GM12878 (cell line): ENCODE results near the gene GNAO1. TPM values are rescaled to one million over a fixed set of nuclear protein-coding genes. Genes with fewer than 3 reads are reported as not detected.

ENCODE experiments used
- ATAC-seq: fragments of 200-7000 bp; cut with Tn5 transposase; 3 replicates; pipeline ENCODE4 v1.9.1; 2020; ENCODE audit warnings: mild to moderate bottlenecking, moderate library complexity
- BruUV-seq: library from RNA; stranded (reverse); fragments of 400-500 nt; replicated peaks from 2 replicates; lab custom pipeline; 2021; lab: Mats Ljungman, UMichigan
- CTCF ChIA-PET: fragments of 300-600 bp; sonication (Branson Sonifier 250); formaldehyde crosslinking; extraction: SDS; loops from one replicate; lab custom pipeline; 2021; ENCODE audit warnings: inconsistent platforms; lab: Yijun Ruan, JAX
- POLR2A ChIA-PET: fragments of 350-600 bp; formaldehyde crosslinking; extraction: SDS; loops from one replicate; lab custom pipeline; 2021; ENCODE audit warnings: inconsistent platforms; lab: Charles Lee
- RAD21 ChIA-PET: fragments of 300-600 bp; sonication (Branson Sonifier 250); formaldehyde crosslinking; loops from one replicate; lab custom pipeline; 2023; ENCODE audit warnings: antibody characterized with exemption; ENCODE audit not compliant: unreplicated experiment; lab: Charles Lee
- SMC1A ChIA-PET: fragments of 300-600 bp; sonication (Branson Sonifier 250); formaldehyde crosslinking; loops from one replicate; lab custom pipeline; 2023; ENCODE audit not compliant: unreplicated experiment, uncharacterized antibody; lab: Charles Lee
- DNase-seq: peaks from one replicate; pipeline ENCODE4 v3.0.0-alpha.2; 2011; ENCODE audit warnings: low read depth, low spot score
- FAIRE-seq: peaks from 3 replicates; lab custom pipeline; 2011; peaks lifted over from hg19 to GRCh38; lab: Jason Lieb, UNC
- H2AFZ ChIP-seq: 2 replicates; pipeline ENCODE4 v1.6.0; 2011; ENCODE audit warnings: low read depth, low read length, control low read depth; ENCODE audit not compliant: control insufficient read depth
- H3K27ac ChIP-seq: 2 replicates; pipeline ENCODE4 v1.5.1; 2011; ENCODE audit warnings: control low read depth; ENCODE audit not compliant: control insufficient read depth, insufficient read depth
- H3K27me3 ChIP-seq, 2 experiments: replicated peaks in 1 of 2; 2 replicates each; pipeline versions ENCODE4 v1.6.0 to v1.6.1; 2011; ENCODE audit warnings: low read length in 1 of 2; ENCODE audit not compliant: control insufficient read depth in 2 of 2, insufficient read depth in 2 of 2
- H3K36me3 ChIP-seq, 2 experiments: 2 replicates each; pipeline ENCODE4 v1.5.1; 2011; ENCODE audit warnings: low read length in 1 of 2; ENCODE audit not compliant: control insufficient read depth in 2 of 2, insufficient read depth in 2 of 2
- H3K4me1 ChIP-seq: 2 replicates; pipeline ENCODE4 v1.6.1; 2011; ENCODE audit warnings: mild to moderate bottlenecking, low read length, moderate library complexity, mixed read lengths; ENCODE audit not compliant: control insufficient read depth, insufficient read depth
- H3K4me2 ChIP-seq: 2 replicates; pipeline ENCODE4 v1.6.0; 2011; ENCODE audit warnings: control low read depth; ENCODE audit not compliant: control insufficient read depth, insufficient read depth
- H3K4me3 ChIP-seq: fragments of 200-600 bp; sonication (generic); 2 replicates; pipeline ENCODE4 v1.5.1; 2016
- H3K79me2 ChIP-seq: 2 replicates; pipeline ENCODE4 v1.6.0; 2011; ENCODE audit warnings: low read length; ENCODE audit not compliant: control insufficient read depth, insufficient read depth
- H3K9ac ChIP-seq: 2 replicates; pipeline ENCODE4 v1.8.0; 2011; ENCODE audit warnings: low read length, control low read depth, mixed read lengths; ENCODE audit not compliant: control insufficient read depth, insufficient read depth
- H3K9me3 ChIP-seq: replicated peaks from 3 replicates; pipeline ENCODE4 v1.5.1; 2011; ENCODE audit warnings: mild to moderate bottlenecking, low read length; ENCODE audit not compliant: control insufficient read depth, insufficient read depth
- H4K20me1 ChIP-seq: 2 replicates; pipeline ENCODE4 v1.6.0; 2011; ENCODE audit not compliant: control insufficient read depth, insufficient read depth
- FOXM1 ChIP-seq: IDR thresholded peaks from 2 replicates; pipeline ENCODE4 v1.6.1; 2012; ENCODE audit warnings: low read depth, mild to moderate bottlenecking, inconsistent platforms, low read length, moderate library complexity
- GATAD2B ChIP-seq: fragments of 450-650 bp; conservative IDR thresholded peaks from 2 replicates; pipeline ENCODE4 v1.6.1; 2017; ENCODE audit warnings: low read depth, mild to moderate bottlenecking, moderate library complexity
- HCFC1 ChIP-seq: fragments of 150-350 bp; IDR thresholded peaks from 2 replicates; pipeline ENCODE4 v1.6.1; 2014; ENCODE audit warnings: low read length
- MAX ChIP-seq: IDR thresholded peaks from 2 replicates; pipeline ENCODE4 v1.6.1; 2012; ENCODE audit warnings: low read depth, low read length, improper control_type of control experiment
- NFYB ChIP-seq: IDR thresholded peaks from 2 replicates; pipeline ENCODE4 v1.6.1; 2011; ENCODE audit warnings: low read depth, mild to moderate bottlenecking, low read length, improper control_type of control experiment, moderate library complexity; ENCODE audit not compliant: insufficient read depth
- RFX5 ChIP-seq: IDR thresholded peaks from 2 replicates; pipeline ENCODE4 v1.6.1; 2011; ENCODE audit warnings: low read depth, low read length, improper control_type of control experiment
- SRF ChIP-seq, 2 experiments: IDR thresholded peaks; 2 replicates each; pipeline ENCODE4 v1.6.1; 2011; ENCODE audit warnings: low read depth in 2 of 2, low read length in 2 of 2, mild to moderate bottlenecking in 1 of 2, moderate library complexity in 1 of 2
- TCF3 ChIP-seq: IDR thresholded peaks from 2 replicates; pipeline ENCODE4 v1.6.1; 2012; ENCODE audit warnings: low read depth, mild to moderate bottlenecking, low read length, borderline replicate concordance; ENCODE audit not compliant: insufficient read depth
- WGBS: methylation state at CpG from one replicate; pipeline ENCODE4 v1.1.6; 2016; ENCODE audit warnings: low lambda C conversion rate; ENCODE audit not compliant: insufficient replicate concordance, insufficient coverage; ENCODE audit errors: missing lambda C conversion rate; 5-methylcytosine and 5-hydroxymethylcytosine counted together
- in situ Hi-C: fragments of 300-500 bp; cut with MboI; formaldehyde crosslinking; loops from 9 replicates; pipeline ENCODE4 v1.14.3; 2018; ENCODE audit warnings: mixed read lengths
- intact Hi-C: fragments of 100-400 bp; cut with micrococcal nuclease; formaldehyde crosslinking; loops from one replicate; pipeline ENCODE4 v1.14.2; 2022; ENCODE audit not compliant: unreplicated experiment
- polyA plus RNA-seq, 11 experiments: library from polyadenylated mRNA; depleted of rRNA in 4 of 11; unstranded in 6 of 11; stranded (reverse) in 5 of 11; fragments of >200 nt; fragmentation: Nextera tagmentation in 4 of 11; fragmentation: Illumina TruSeq in 1 of 11; extraction: Ambion mirVana in 4 of 11; extraction: Trizol in 1 of 11; gene quantifications; 1 replicate in 1 of 11; 2 replicates in 10 of 11; pipeline versions ENCODE4 v1.2.1 to v1.2.3, GENCODE V29; 2011 to 2016; ENCODE audit warnings: inconsistent platforms in 2 of 11, missing spikeins in 2 of 11, low read depth in 1 of 11
- total RNA-seq, 4 experiments: library from RNA; depleted of rRNA in 3 of 4; stranded (reverse); fragments of >200 nt in 3 of 4; fragmentation: Illumina TruSeq in 1 of 4; extraction: Trizol in 1 of 4; gene quantifications; 2 replicates each; pipeline versions ENCODE4 v1.2.1 to v1.2.3, GENCODE V29; 2013 to 2021
- TF ChIP-seq, protein P1 (sequence below): fragments of 450-650 bp; IDR thresholded peaks from 2 replicates; pipeline ENCODE4 v1.6.1; 2016; ENCODE audit warnings: mild to moderate bottlenecking
- TF ChIP-seq, protein P2 (sequence below): IDR thresholded peaks from 2 replicates; pipeline ENCODE4 v1.6.1; 2011; ENCODE audit warnings: mild to moderate bottlenecking, low read depth, low read length, moderate library complexity; ENCODE audit not compliant: insufficient replicate concordance

The GNAO1 gene
- total and polyA plus RNA-seq, 10 of the 15 experiments (the other 5 are each of a cell fraction or from before 2014, with no cell fraction given), result 0.05 to 0.28 (median 0.14) TPM; not detected in 6

- in situ Hi-C loops, result no loop called here
- no peak for FAIRE-seq
- no TSS peak for BruUV-seq
Observed at GRCh38 chr16:56339431-56340195, 148.3 kb downstream of the GNAO1 start.

More at GRCh38 chr16:56339431-56340195, 148.3 kb downstream of the GNAO1 start:
- Histone ChIP-seq H3K9ac (no peak overlapping the region), H3K4me3 (no peak overlapping the region), H3K4me1 (no peaks in the 10 kb centered on the region), H4K20me1 (no peaks in the 10 kb centered on the region), H3K36me3 (no peaks in the 10 kb centered on the region), H3K9me3 (no peaks in the 10 kb centered on the region), H2AFZ (no peak overlapping the region), H3K27ac (no peak overlapping the region), H3K4me2 (no peak overlapping the region), H3K27me3 (no peaks in the 10 kb centered on the region; a peak in 1 of 4 replicates), H3K79me2 (no peaks in the 10 kb centered on the region)
- 55% methylated on average over 17 of the region's 17 CpGs for WGBS
- TF ChIP-seq SRF (IDR thresholded peaks at IDR 0.05; ENCODE audit: low read depth in 2 of 2, low read length in 2 of 2) (no peak), FOXM1 (no peak), RFX5 (no peak), TCF3 (no peak), GATAD2B (no peak), MAX (no peak), HCFC1 (no peak), NFYB (no peak)
- TF ChIP-seq, protein P1, sequence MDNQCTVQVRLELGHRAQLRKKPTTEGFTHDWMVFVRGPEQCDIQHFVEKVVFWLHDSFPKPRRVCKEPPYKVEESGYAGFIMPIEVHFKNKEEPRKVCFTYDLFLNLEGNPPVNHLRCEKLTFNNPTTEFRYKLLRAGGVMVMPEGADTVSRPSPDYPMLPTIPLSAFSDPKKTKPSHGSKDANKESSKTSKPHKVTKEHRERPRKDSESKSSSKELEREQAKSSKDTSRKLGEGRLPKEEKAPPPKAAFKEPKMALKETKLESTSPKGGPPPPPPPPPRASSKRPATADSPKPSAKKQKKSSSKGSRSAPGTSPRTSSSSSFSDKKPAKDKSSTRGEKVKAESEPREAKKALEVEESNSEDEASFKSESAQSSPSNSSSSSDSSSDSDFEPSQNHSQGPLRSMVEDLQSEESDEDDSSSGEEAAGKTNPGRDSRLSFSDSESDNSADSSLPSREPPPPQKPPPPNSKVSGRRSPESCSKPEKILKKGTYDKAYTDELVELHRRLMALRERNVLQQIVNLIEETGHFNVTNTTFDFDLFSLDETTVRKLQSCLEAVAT, result no peak
- TF ChIP-seq, protein P2, sequence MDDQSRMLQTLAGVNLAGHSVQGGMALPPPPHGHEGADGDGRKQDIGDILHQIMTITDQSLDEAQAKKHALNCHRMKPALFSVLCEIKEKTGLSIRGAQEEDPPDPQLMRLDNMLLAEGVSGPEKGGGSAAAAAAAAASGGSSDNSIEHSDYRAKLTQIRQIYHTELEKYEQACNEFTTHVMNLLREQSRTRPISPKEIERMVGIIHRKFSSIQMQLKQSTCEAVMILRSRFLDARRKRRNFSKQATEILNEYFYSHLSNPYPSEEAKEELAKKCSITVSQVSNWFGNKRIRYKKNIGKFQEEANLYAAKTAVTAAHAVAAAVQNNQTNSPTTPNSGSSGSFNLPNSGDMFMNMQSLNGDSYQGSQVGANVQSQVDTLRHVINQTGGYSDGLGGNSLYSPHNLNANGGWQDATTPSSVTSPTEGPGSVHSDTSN, result no peak
- DNase-seq (no peak), ATAC-seq (no peak)
- SMC1A ChIA-PET, result no interaction called here
- RAD21 ChIA-PET, result no interaction called here
- CTCF ChIA-PET, result no interaction called here
- POLR2A ChIA-PET, result no interaction called here
- intact Hi-C loops, result no loop called here
